Endodermal cell (in vitro differentiated cells): Measurements from ENCODE around the gene FOXL3. TPM values are rescaled to one million over a fixed set of nuclear protein-coding genes. Genes with fewer than 3 reads are reported as not detected.

ENCODE experiments used
- DNase-seq: peaks from one replicate; pipeline ENCODE4 v3.0.0-alpha.2; 2017
- H3K27ac ChIP-seq: 2 replicates; pipeline ENCODE4 v1.5.1; 2013; ENCODE audit warnings: mild to moderate bottlenecking, low read depth, low read length, moderate library complexity
- H3K27me3 ChIP-seq: 2 replicates; pipeline ENCODE4 v1.6.1; 2013; ENCODE audit warnings: mild to moderate bottlenecking, low read length, moderate library complexity; ENCODE audit not compliant: insufficient read depth, control insufficient read depth, poor library complexity, severe bottlenecking
- H3K36me3 ChIP-seq: 2 replicates; pipeline ENCODE4 v1.7.0; 2013; ENCODE audit warnings: mild to moderate bottlenecking, low read length, moderate library complexity; ENCODE audit not compliant: control insufficient read depth, insufficient read depth
- H3K4me1 ChIP-seq: one replicate; pipeline ENCODE4 v1.7.0; 2013; ENCODE audit warnings: low read length; ENCODE audit not compliant: control insufficient read depth, insufficient read depth
- H3K4me3 ChIP-seq: 2 replicates; pipeline ENCODE4 v1.5.1; 2013; ENCODE audit warnings: mild to moderate bottlenecking, low read length, moderate library complexity
- H3K9ac ChIP-seq: 2 replicates; pipeline ENCODE4 v1.6.1; 2013; ENCODE audit warnings: mild to moderate bottlenecking, low read length, moderate library complexity; ENCODE audit not compliant: poor library complexity, severe bottlenecking; ENCODE audit errors: extremely low read depth
- H3K9me3 ChIP-seq: 2 replicates; pipeline ENCODE4 v1.6.1; 2013; ENCODE audit warnings: mild to moderate bottlenecking, low read length, moderate library complexity; ENCODE audit not compliant: control insufficient read depth
- H3K27ac Mint-ChIP-seq: 2 replicates; pipeline ENCODE4 v1.8.0; 2020; ENCODE audit warnings: mixed read lengths
- H3K27me3 Mint-ChIP-seq: 2 replicates; pipeline ENCODE4 v1.8.0; 2021; ENCODE audit warnings: mild to moderate bottlenecking, mixed read lengths; ENCODE audit not compliant: insufficient read depth
- H3K36me3 Mint-ChIP-seq: 2 replicates; pipeline ENCODE4 v1.8.0; 2020; ENCODE audit warnings: low read depth, mixed read lengths
- H3K4me1 Mint-ChIP-seq: 2 replicates; pipeline ENCODE4 v1.8.0; 2020; ENCODE audit warnings: mixed read lengths
- H3K4me3 Mint-ChIP-seq: 2 replicates; pipeline ENCODE4 v1.8.0; 2020; ENCODE audit warnings: mild to moderate bottlenecking, moderate library complexity, mixed read lengths
- H3K9me3 Mint-ChIP-seq: 2 replicates; pipeline ENCODE4 v1.8.0; 2020; ENCODE audit warnings: mild to moderate bottlenecking, mixed read lengths
- WGBS, 2 experiments: methylation state at CpG; one replicate each; pipeline versions ENCODE4 v1.1.5 to v1.1.7; 2013; ENCODE audit warnings: missing lambda C conversion rate in 2 of 2, mixed read lengths in 1 of 2; ENCODE audit not compliant: insufficient coverage in 1 of 2, insufficient read length in 1 of 2; 5-methylcytosine and 5-hydroxymethylcytosine counted together
- total RNA-seq, 2 donors: library from RNA; stranded (reverse); fragmentation: NEBNext Ultra II Directional in 1 of 2; extraction: Animal tissue kit (Norgen Biotek cat#: 25700) in 1 of 2; gene quantifications; 2 replicates in 1 of 2; 3 replicates in 1 of 2; pipeline ENCODE4 v1.2.1, GENCODE V29; 2021
- TF ChIP-seq, protein P1 (sequence below): fragments of 200-600 bp; sonication (generic); conservative IDR thresholded peaks from 2 replicates; pipeline ENCODE4 v1.5.0; 2021; ENCODE audit warnings: antibody characterized with exemption, mild to moderate bottlenecking

FOXL3 gene
- total RNA-seq, 2 donors from 2014 or later, result not detected

DNA sequence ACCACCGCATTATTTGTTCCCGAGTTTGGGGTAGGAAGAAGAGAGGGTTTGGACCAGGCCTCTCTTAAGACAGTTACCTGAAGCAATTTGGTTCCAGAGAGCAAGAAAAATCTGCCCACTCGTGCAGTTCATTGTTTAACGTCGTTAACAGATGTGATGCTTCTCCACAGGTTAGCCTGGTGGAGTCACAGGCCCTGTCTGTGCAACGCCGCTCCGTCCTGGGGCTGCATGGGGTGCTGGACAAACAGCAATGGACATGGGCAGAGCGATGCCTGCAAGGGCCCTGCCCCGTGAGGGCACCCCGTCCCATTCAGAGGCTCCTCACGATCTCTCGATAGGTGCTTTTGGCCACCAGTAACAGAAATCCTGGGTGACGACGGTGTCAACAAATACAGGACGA is 9.7 kb downstream of the FOXL3 start:
- Mint-ChIP-seq H3K9me3 (no peaks in the 10 kb centered on the region), H3K27ac (no peak overlapping the region), H3K4me1 (no peaks in the 10 kb centered on the region), H3K4me3 (no peak overlapping the region), H3K36me3 (no peaks in the 10 kb centered on the region), H3K27me3 (peaks cover 2% of the 10 kb centered on the region)
- Histone ChIP-seq H3K9me3 (no peaks in the 10 kb centered on the region), H3K4me3 (no peak overlapping the region), H3K9ac (no peak overlapping the region), H3K36me3 (no peaks in the 10 kb centered on the region), H3K4me1 (no peaks in the 10 kb centered on the region), H3K27me3 (no peaks in the 10 kb centered on the region), H3K27ac (no peak overlapping the region)
- TF ChIP-seq, protein P1, sequence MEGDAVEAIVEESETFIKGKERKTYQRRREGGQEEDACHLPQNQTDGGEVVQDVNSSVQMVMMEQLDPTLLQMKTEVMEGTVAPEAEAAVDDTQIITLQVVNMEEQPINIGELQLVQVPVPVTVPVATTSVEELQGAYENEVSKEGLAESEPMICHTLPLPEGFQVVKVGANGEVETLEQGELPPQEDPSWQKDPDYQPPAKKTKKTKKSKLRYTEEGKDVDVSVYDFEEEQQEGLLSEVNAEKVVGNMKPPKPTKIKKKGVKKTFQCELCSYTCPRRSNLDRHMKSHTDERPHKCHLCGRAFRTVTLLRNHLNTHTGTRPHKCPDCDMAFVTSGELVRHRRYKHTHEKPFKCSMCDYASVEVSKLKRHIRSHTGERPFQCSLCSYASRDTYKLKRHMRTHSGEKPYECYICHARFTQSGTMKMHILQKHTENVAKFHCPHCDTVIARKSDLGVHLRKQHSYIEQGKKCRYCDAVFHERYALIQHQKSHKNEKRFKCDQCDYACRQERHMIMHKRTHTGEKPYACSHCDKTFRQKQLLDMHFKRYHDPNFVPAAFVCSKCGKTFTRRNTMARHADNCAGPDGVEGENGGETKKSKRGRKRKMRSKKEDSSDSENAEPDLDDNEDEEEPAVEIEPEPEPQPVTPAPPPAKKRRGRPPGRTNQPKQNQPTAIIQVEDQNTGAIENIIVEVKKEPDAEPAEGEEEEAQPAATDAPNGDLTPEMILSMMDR, result no peak
- peak; percentile 32 for DNase-seq
- 89% methylated on average over 16 of the region's 16 CpGs for WGBS, 2 experiments

DNA sequence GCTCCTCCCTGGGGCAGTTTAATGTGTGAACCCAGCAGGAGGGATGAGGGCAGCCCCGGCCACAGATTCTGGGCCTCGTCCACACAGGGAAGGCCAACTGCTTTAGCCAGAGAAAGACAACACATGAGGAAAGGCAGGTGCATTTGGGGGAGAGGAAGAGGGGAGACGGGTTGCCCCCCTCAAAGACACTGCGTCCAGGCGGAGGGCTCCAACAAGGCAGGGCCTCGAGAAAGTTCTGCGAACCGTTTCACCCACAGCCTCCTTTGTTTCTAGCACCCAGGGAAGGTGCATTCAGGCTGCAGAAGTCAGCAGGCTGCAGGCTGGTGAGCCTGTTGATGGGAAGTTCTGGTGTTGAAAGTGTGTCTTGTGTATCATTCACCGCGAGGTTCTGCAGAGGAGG is 10.1 kb downstream of the FOXL3 start:
- no peak overlapping the region for H3K27ac ChIP-seq
- H3K27me3 Mint-ChIP-seq, result peaks cover 2% of the 10 kb centered on the region
- H3K27ac Mint-ChIP-seq, result no peak overlapping the region
- no peaks in the 10 kb centered on the region for H3K36me3 ChIP-seq
- H3K4me1 Mint-ChIP-seq, result no peaks in the 10 kb centered on the region
- H3K9me3 Mint-ChIP-seq, result no peaks in the 10 kb centered on the region
- H3K4me1 ChIP-seq, result no peaks in the 10 kb centered on the region
- peak; percentile 23 for DNase-seq
- H3K27me3 ChIP-seq, result no peaks in the 10 kb centered on the region
- TF ChIP-seq, protein P1, result no peak
- 73 to 88% methylated on average over 6 to 10 of the region's 10 CpGs for WGBS, 2 experiments
- no peak overlapping the region for H3K9ac ChIP-seq
- no peak overlapping the region for H3K4me3 Mint-ChIP-seq
- H3K36me3 Mint-ChIP-seq, result no peaks in the 10 kb centered on the region
- no peak overlapping the region for H3K4me3 ChIP-seq
- H3K9me3 ChIP-seq, result no peaks in the 10 kb centered on the region

DNA sequence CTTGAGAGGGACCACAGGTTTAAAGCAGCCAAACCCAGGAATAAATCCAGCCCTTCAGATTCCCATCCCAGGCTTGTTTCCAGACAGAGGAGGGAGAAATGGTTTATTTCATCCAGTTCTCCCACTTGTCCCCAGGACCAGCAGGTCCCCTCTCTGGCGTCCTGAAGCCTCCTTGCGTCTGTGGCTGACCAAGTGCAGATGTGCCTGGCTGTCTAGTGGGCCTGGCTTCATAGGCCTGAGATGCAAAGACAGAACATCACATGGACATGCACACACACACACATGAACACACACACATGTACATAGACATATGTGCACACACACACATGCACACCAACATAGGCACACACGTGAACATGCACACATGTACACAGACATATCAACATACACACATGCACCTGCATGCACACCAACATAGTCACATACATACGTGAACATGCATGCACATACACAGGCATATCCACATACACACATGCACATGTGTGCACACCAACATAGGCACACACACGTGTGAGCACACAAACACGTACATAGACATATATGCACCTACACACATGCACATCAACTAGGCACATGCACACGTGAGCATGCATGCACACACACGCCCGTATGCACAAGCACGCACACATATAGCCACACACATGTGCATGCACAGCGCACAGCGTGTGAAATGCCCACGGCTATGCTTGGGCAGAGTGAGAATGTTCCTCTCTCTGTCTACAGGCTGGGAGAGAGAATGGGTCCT is 10.7 kb downstream of the FOXL3 start:
- 91 to 94% methylated on average over 6 to 13 of the region's 13 CpGs for WGBS, 2 experiments
- no peaks in the 10 kb centered on the region for H3K36me3 Mint-ChIP-seq
- Histone ChIP-seq H3K4me1 (no peaks in the 10 kb centered on the region), H3K4me3 (no peak overlapping the region), H3K27ac (no peak overlapping the region), H3K9ac (no peak overlapping the region), H3K27me3 (no peaks in the 10 kb centered on the region), H3K36me3 (no peaks in the 10 kb centered on the region), H3K9me3 (no peaks in the 10 kb centered on the region)
- H3K9me3 Mint-ChIP-seq, result no peaks in the 10 kb centered on the region
- DNase-seq, result no peak
- H3K27ac Mint-ChIP-seq, result no peak overlapping the region
- no peaks in the 10 kb centered on the region for H3K4me1 Mint-ChIP-seq
- TF ChIP-seq, protein P1, result no peak
- H3K4me3 Mint-ChIP-seq, result no peak overlapping the region
- H3K27me3 Mint-ChIP-seq, result peaks cover 2% of the 10 kb centered on the region
